ENCODE data around the gene TFCP2L1.

Gene TFCP2L1

DNA sequence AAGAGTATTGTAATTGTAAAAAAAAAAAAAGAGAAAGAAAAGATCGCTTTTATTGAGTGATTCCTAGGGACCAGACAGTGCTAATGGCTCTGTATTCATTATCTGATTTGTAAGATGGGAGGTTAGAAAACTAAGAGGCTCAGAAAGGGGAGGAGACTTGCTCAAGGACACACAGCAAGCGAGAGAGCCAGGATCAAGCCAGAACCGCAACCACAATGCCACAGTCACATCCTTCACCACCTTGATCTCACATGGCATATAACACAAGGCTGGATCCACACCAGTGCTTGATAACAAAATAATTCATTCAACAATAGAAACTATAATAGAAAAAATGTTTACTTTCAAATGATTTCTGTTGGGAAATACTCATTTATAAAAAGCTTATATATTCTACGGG lies 37.5 kb downstream of the TFCP2L1 start:
- Histone ChIP-seq H3K36me3 (ENCODE audit: control insufficient read depth in 2 of 2, insufficient read depth in 1 of 2, low read length in 2 of 2) (peaks cover 0 to 20% of the 10 kb centered on the region in 2 experiments; a peak in 1 of 3 replicates), H3K4me1 (ENCODE audit: control insufficient read depth, insufficient read depth, low read length) (no peaks in the 10 kb centered on the region), H3K4me3 (ENCODE audit: low read depth, low read length) (no peak overlapping the region), H3K27ac (ENCODE audit: extremely low read depth, low read depth, low read length) (no peak overlapping the region), H3K9me3 (ENCODE audit: control insufficient read depth, insufficient read depth, low read depth, low read length) (no peaks in the 10 kb centered on the region)
- TF ChIP-seq, protein P1, sequence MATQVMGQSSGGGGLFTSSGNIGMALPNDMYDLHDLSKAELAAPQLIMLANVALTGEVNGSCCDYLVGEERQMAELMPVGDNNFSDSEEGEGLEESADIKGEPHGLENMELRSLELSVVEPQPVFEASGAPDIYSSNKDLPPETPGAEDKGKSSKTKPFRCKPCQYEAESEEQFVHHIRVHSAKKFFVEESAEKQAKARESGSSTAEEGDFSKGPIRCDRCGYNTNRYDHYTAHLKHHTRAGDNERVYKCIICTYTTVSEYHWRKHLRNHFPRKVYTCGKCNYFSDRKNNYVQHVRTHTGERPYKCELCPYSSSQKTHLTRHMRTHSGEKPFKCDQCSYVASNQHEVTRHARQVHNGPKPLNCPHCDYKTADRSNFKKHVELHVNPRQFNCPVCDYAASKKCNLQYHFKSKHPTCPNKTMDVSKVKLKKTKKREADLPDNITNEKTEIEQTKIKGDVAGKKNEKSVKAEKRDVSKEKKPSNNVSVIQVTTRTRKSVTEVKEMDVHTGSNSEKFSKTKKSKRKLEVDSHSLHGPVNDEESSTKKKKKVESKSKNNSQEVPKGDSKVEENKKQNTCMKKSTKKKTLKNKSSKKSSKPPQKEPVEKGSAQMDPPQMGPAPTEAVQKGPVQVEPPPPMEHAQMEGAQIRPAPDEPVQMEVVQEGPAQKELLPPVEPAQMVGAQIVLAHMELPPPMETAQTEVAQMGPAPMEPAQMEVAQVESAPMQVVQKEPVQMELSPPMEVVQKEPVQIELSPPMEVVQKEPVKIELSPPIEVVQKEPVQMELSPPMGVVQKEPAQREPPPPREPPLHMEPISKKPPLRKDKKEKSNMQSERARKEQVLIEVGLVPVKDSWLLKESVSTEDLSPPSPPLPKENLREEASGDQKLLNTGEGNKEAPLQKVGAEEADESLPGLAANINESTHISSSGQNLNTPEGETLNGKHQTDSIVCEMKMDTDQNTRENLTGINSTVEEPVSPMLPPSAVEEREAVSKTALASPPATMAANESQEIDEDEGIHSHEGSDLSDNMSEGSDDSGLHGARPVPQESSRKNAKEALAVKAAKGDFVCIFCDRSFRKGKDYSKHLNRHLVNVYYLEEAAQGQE (tag by site-specific recombination; IDR thresholded peaks at IDR 0.05) = no peak
- TF ChIP-seq HOXD13 (CRISPR knock-in tag; IDR thresholded peaks at IDR 0.05; ENCODE audit: borderline replicate concordance) (no peak), ZNF404 (tag by site-specific recombination; IDR thresholded peaks at IDR 0.05) (no peak), ZNF121 (tag by site-specific recombination; IDR thresholded peaks at IDR 0.05) (no peak), ZNF560 (tag by site-specific recombination; IDR thresholded peaks at IDR 0.05; ENCODE audit: borderline replicate concordance) (no peak), KLF1 (tag by site-specific recombination; IDR thresholded peaks at IDR 0.05) (no peak), ZNF654 (tag by site-specific recombination; IDR thresholded peaks at IDR 0.05; ENCODE audit: low read depth) (no peak), SP3 (tag by site-specific recombination; IDR thresholded peaks at IDR 0.05) (no peak), KLF16 (tag by site-specific recombination; IDR thresholded peaks at IDR 0.05) (no peak), ZBTB21 (tag by site-specific recombination; IDR thresholded peaks at IDR 0.05) (no peak), ZNF571 (tag by site-specific recombination; IDR thresholded peaks at IDR 0.05) (no peak)
- TF ChIP-seq, protein P2, sequence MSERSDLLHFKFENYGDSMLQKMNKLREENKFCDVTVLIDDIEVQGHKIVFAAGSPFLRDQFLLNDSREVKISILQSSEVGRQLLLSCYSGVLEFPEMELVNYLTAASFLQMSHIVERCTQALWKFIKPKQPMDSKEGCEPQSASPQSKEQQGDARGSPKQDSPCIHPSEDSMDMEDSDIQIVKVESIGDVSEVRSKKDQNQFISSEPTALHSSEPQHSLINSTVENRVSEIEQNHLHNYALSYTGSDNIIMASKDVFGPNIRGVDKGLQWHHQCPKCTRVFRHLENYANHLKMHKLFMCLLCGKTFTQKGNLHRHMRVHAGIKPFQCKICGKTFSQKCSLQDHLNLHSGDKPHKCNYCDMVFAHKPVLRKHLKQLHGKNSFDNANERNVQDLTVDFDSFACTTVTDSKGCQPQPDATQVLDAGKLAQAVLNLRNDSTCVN (tag by site-specific recombination; optimal IDR thresholded peaks at IDR 0.05) = no peak
- ChIA-PET POLR2A (no interaction called here), CTCF (no interaction called here)

DNA sequence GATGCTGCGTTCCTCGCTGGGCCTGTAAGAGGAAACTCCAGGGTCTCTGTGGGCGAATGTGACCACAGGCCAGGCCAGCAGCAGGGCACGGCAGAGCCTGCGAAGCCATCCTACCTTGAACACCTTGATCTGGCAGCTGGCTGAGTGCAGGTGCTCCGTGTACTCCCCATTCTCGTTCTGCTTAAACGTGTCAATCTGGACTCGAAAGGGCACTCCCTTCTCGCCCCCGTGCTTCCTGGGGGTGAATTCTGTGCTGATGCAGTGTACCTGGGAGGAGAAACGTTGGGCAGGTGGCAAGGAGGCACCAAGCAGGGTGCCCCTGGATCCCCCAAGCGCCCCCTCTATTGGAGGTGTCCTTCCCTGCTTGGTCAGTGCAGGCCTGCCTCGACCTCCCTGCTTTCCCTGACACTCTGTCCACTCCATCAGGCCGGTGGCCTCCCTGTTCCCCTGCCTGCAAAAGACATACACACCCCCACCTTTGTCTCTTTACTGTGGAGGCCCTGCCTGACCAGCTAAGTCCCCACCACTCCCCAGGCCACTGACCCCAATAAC lies 38.2 kb downstream of the TFCP2L1 start:
- POLR2A ChIA-PET = no interaction called here
- Histone ChIP-seq H3K4me3 (ENCODE audit: low read depth, low read length) (no peak overlapping the region), H3K9me3 (ENCODE audit: control insufficient read depth, insufficient read depth, low read depth, low read length) (no peaks in the 10 kb centered on the region), H3K36me3 (ENCODE audit: control insufficient read depth in 2 of 2, insufficient read depth in 1 of 2, low read length in 2 of 2) (peaks cover 0 to 21% of the 10 kb centered on the region in 2 experiments; a peak in 1 of 3 replicates), H3K27ac (ENCODE audit: extremely low read depth, low read depth, low read length) (no peak overlapping the region), H3K4me1 (ENCODE audit: control insufficient read depth, insufficient read depth, low read length) (no peaks in the 10 kb centered on the region)
- CTCF ChIA-PET = no interaction called here
- TF ChIP-seq, protein P3, sequence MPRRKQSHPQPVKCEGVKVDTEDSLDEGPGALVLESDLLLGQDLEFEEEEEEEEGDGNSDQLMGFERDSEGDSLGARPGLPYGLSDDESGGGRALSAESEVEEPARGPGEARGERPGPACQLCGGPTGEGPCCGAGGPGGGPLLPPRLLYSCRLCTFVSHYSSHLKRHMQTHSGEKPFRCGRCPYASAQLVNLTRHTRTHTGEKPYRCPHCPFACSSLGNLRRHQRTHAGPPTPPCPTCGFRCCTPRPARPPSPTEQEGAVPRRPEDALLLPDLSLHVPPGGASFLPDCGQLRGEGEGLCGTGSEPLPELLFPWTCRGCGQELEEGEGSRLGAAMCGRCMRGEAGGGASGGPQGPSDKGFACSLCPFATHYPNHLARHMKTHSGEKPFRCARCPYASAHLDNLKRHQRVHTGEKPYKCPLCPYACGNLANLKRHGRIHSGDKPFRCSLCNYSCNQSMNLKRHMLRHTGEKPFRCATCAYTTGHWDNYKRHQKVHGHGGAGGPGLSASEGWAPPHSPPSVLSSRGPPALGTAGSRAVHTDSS (tag by site-specific recombination; IDR thresholded peaks at IDR 0.05) = no peak
- TF ChIP-seq ZFP37 (tag by site-specific recombination; IDR thresholded peaks at IDR 0.05) (no peak), KLF16 (tag by site-specific recombination; IDR thresholded peaks at IDR 0.05) (no peak), SCRT1 (tag by site-specific recombination; IDR thresholded peaks at IDR 0.05; ENCODE audit: borderline replicate concordance) (no peak), GFI1B (tag by site-specific recombination; IDR thresholded peaks at IDR 0.05) (no peak)
- TF ChIP-seq, protein P4, sequence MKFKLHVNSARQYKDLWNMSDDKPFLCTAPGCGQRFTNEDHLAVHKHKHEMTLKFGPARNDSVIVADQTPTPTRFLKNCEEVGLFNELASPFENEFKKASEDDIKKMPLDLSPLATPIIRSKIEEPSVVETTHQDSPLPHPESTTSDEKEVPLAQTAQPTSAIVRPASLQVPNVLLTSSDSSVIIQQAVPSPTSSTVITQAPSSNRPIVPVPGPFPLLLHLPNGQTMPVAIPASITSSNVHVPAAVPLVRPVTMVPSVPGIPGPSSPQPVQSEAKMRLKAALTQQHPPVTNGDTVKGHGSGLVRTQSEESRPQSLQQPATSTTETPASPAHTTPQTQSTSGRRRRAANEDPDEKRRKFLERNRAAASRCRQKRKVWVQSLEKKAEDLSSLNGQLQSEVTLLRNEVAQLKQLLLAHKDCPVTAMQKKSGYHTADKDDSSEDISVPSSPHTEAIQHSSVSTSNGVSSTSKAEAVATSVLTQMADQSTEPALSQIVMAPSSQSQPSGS (tag by site-specific recombination; IDR thresholded peaks at IDR 0.05; ENCODE audit: low read depth) = no peak
- TF ChIP-seq, protein P5, sequence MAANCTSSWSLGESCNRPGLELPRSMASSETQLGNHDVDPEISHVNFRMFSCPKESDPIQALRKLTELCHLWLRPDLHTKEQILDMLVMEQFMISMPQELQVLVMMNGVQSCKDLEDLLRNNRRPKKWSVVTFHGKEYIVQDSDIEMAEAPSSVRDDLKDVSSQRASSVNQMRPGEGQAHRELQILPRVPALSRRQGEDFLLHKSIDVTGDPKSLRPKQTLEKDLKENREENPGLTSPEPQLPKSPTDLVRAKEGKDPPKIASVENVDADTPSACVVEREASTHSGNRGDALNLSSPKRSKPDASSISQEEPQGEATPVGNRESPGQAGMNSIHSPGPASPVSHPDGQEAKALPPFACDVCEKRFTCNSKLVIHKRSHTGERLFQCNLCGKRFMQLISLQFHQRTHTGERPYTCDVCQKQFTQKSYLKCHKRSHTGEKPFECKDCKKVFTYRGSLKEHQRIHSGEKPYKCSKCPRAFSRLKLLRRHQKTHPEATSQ (tag by site-specific recombination; IDR thresholded peaks at IDR 0.05) = no peak
- TF ChIP-seq, protein P6, sequence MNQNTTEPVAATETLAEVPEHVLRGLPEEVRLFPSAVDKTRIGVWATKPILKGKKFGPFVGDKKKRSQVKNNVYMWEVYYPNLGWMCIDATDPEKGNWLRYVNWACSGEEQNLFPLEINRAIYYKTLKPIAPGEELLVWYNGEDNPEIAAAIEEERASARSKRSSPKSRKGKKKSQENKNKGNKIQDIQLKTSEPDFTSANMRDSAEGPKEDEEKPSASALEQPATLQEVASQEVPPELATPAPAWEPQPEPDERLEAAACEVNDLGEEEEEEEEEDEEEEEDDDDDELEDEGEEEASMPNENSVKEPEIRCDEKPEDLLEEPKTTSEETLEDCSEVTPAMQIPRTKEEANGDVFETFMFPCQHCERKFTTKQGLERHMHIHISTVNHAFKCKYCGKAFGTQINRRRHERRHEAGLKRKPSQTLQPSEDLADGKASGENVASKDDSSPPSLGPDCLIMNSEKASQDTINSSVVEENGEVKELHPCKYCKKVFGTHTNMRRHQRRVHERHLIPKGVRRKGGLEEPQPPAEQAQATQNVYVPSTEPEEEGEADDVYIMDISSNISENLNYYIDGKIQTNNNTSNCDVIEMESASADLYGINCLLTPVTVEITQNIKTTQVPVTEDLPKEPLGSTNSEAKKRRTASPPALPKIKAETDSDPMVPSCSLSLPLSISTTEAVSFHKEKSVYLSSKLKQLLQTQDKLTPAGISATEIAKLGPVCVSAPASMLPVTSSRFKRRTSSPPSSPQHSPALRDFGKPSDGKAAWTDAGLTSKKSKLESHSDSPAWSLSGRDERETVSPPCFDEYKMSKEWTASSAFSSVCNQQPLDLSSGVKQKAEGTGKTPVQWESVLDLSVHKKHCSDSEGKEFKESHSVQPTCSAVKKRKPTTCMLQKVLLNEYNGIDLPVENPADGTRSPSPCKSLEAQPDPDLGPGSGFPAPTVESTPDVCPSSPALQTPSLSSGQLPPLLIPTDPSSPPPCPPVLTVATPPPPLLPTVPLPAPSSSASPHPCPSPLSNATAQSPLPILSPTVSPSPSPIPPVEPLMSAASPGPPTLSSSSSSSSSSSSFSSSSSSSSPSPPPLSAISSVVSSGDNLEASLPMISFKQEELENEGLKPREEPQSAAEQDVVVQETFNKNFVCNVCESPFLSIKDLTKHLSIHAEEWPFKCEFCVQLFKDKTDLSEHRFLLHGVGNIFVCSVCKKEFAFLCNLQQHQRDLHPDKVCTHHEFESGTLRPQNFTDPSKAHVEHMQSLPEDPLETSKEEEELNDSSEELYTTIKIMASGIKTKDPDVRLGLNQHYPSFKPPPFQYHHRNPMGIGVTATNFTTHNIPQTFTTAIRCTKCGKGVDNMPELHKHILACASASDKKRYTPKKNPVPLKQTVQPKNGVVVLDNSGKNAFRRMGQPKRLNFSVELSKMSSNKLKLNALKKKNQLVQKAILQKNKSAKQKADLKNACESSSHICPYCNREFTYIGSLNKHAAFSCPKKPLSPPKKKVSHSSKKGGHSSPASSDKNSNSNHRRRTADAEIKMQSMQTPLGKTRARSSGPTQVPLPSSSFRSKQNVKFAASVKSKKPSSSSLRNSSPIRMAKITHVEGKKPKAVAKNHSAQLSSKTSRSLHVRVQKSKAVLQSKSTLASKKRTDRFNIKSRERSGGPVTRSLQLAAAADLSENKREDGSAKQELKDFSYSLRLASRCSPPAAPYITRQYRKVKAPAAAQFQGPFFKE (tag by site-specific recombination; IDR thresholded peaks at IDR 0.05; ENCODE audit: borderline replicate concordance) = no peak
